ENCODE data around the gene BCORL1. TPM values are rescaled to one million over a fixed set of nuclear protein-coding genes. Genes with fewer than 3 reads are reported as not detected.

BCORL1 gene
- total and polyA plus RNA-seq, 2 of the 4 experiments (the other 2 are of a cell fraction) = 0.54 to 1.6 TPM

- Histone ChIP-seq H2AK9ac (replicated peaks; ENCODE audit: low read depth, low read length, poor library complexity) (no peak overlapping the region), H3K9ac (ENCODE audit: low read depth, low read length) (no peak overlapping the region), H4K20me1 (ENCODE audit: insufficient read depth, low read length) (no peaks in the 10 kb centered on the region), H4K91ac (ENCODE audit: insufficient read depth, low read depth, low read length) (no peak overlapping the region), H3K56ac (ENCODE audit: extremely low read depth, insufficient read depth, low read length) (no peak overlapping the region), H2BK120ac (ENCODE audit: low read depth, low read length) (no peak overlapping the region), H3K18ac (ENCODE audit: low read depth, low read length) (no peak overlapping the region), H2AK5ac (ENCODE audit: low read depth, low read length) (no peak overlapping the region), H2BK15ac (ENCODE audit: low read depth, low read length) (no peak overlapping the region), H2AFZ (replicated peaks; ENCODE audit: low read length, poor library complexity) (no peak overlapping the region), H3K36me3 (ENCODE audit: control insufficient read depth, insufficient read depth, low read length) (no peaks in the 10 kb centered on the region), H4K5ac (ENCODE audit: low read depth, low read length) (no peak overlapping the region), H3K9me3 (ENCODE audit: control insufficient read depth, insufficient read depth, low read length) (no peaks in the 10 kb centered on the region), H3K27me3 (ENCODE audit: control insufficient read depth, insufficient read depth, low read length) (peaks cover 5% of the 10 kb centered on the region), H3K27ac (ENCODE audit: insufficient read depth, low read length) (no peak overlapping the region), H3K4me3 (ENCODE audit: insufficient read depth, low read depth, low read length) (no peak overlapping the region), H2BK5ac (ENCODE audit: low read depth, low read length, poor library complexity, severe bottlenecking) (no peak overlapping the region), H3K14ac (replicated peaks; ENCODE audit: low read depth, low read length) (no peak overlapping the region), H3K23ac (ENCODE audit: low read depth, low read length) (no peak overlapping the region), H4K8ac (ENCODE audit: low read depth in 2 of 2, low read length in 2 of 2) (no peak overlapping the region), H3K4me2 (ENCODE audit: low read depth, low read length) (no peak overlapping the region), H3K4me1 (ENCODE audit: control insufficient read depth, insufficient read depth, low read length) (peaks cover 6% of the 10 kb centered on the region; the same call in 1 of the 2 replicates), H3K9me1 (ENCODE audit: insufficient read depth, low read length) (no peaks in the 10 kb centered on the region), H3K4ac (ENCODE audit: low read depth, low read length) (no peak overlapping the region), H3K79me1 (ENCODE audit: low read depth in 1 of 2, low read length in 2 of 2) (no peaks in the 10 kb centered on the region), H2BK20ac (ENCODE audit: low read depth, low read length) (no peak overlapping the region)
- POLR2A ChIA-PET (ENCODE audit: unreplicated experiment) = interaction anchor here (0.7 kb wide), 1 partner anchor 362 kb away, joined by 7 read pairs; no protein-coding TSS in a partner anchor
- in situ Hi-C loops (cut with MboI; ENCODE audit: low sequenced_read_pairs) (no loop called here), intact Hi-C loops (cut with micrococcal nuclease) (no loop called here), dilution Hi-C loops (cut with HindIII; ENCODE audit: low sequenced_read_pairs, unreplicated experiment) (no loop called here)
- WGBS, 2 experiments (ENCODE audit: extremely low coverage in 2 of 2, insufficient read length in 1 of 2) = 90% methylated on average over 2 of the region's 8 CpGs; no CpG with 5 or more reads in 1 of the 2 experiments
- CTCF ChIA-PET = no interaction called here
- no peak for TF ChIP-seq NFE2L2 (IDR thresholded peaks at IDR 0.05; ENCODE audit: low read depth, low read length)
- TF ChIP-seq RFX5 (IDR thresholded peaks at IDR 0.05; ENCODE audit: low read depth, low read length) = no peak
- no peak for TF ChIP-seq ELK1 (IDR thresholded peaks at IDR 0.05; ENCODE audit: borderline replicate concordance, low read depth, low read length)
- TF ChIP-seq, protein P1, sequence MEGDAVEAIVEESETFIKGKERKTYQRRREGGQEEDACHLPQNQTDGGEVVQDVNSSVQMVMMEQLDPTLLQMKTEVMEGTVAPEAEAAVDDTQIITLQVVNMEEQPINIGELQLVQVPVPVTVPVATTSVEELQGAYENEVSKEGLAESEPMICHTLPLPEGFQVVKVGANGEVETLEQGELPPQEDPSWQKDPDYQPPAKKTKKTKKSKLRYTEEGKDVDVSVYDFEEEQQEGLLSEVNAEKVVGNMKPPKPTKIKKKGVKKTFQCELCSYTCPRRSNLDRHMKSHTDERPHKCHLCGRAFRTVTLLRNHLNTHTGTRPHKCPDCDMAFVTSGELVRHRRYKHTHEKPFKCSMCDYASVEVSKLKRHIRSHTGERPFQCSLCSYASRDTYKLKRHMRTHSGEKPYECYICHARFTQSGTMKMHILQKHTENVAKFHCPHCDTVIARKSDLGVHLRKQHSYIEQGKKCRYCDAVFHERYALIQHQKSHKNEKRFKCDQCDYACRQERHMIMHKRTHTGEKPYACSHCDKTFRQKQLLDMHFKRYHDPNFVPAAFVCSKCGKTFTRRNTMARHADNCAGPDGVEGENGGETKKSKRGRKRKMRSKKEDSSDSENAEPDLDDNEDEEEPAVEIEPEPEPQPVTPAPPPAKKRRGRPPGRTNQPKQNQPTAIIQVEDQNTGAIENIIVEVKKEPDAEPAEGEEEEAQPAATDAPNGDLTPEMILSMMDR (conservative IDR thresholded peaks at IDR 0.05; ENCODE audit: low read depth, low read length) = no peak
- no peak for TF ChIP-seq MAZ (IDR thresholded peaks at IDR 0.05; ENCODE audit: borderline replicate concordance, low read depth, low read length)
- TF ChIP-seq POLR2A (IDR thresholded peaks at IDR 0.05; ENCODE audit: low read depth, low read length) = no peak
- TF ChIP-seq FOS (IDR thresholded peaks at IDR 0.05; ENCODE audit: low read depth, low read length) = no peak
- no peak for TF ChIP-seq RAD21 (IDR thresholded peaks at IDR 0.05; ENCODE audit: low read length)
- no peak for TF ChIP-seq BHLHE40 (IDR thresholded peaks at IDR 0.05; ENCODE audit: low read depth, low read length)
- no peak for TF ChIP-seq USF2 (IDR thresholded peaks at IDR 0.05; ENCODE audit: low read depth, low read length)
- TF ChIP-seq MXI1 (IDR thresholded peaks at IDR 0.05; ENCODE audit: borderline replicate concordance, low read depth, low read length) = no peak
- TF ChIP-seq MAFK (IDR thresholded peaks at IDR 0.05; ENCODE audit: low read depth, low read length) = no peak
- no peak for TF ChIP-seq CEBPB (IDR thresholded peaks at IDR 0.05; ENCODE audit: low read depth, low read length)
- TF ChIP-seq CHD1 (IDR thresholded peaks at IDR 0.05; ENCODE audit: low read depth, low read length) = no peak
- TF ChIP-seq RCOR1 (IDR thresholded peaks at IDR 0.05; ENCODE audit: insufficient replicate concordance, low read length) = no peak
- no peak for TF ChIP-seq SMC3 (IDR thresholded peaks at IDR 0.05; ENCODE audit: low read depth, low read length)
- BruUV-seq (replicated peaks) = no TSS peak
- DNase-seq (no peak), ATAC-seq (ENCODE audit: low read depth) (no peak)
Measured at GRCh38 chrX:129963729-129964128, 18.7 kb upstream of the BCORL1 start.

Data from IMR-90 (cell line).